K562 (cell line): Measurements from ENCODE around the gene RELA. TPM values are rescaled to one million over a fixed set of nuclear protein-coding genes. Genes with fewer than 3 reads are reported as not detected.
A peak's percentile ranks its signal among the peaks of the same experiment; 100 is the strongest.

ENCODE experiments used
- ATAC-seq: fragments of 200-7000 bp; cut with Tn5 transposase; 3 replicates; pipeline ENCODE4 v1.9.1; 2020; ENCODE audit warnings: moderate library complexity
- BruUV-seq: library from RNA; stranded (reverse); fragments of 400-500 nt; replicated peaks from 2 replicates; lab custom pipeline; 2021; lab: Mats Ljungman, UMichigan
- CTCF ChIA-PET: fragments of 300-600 bp; formaldehyde crosslinking; extraction: SDS; loops from one replicate; lab custom pipeline; 2021; ENCODE audit warnings: low intra/inter-chr PET ratio; lab: Yijun Ruan, JAX
- POLR2A ChIA-PET: fragments of 300-600, 350-650 bp; sonication (Branson Sonifier 250); formaldehyde crosslinking; extraction: SDS; loops from one replicate; lab custom pipeline; 2021; ENCODE audit warnings: antibody characterized with exemption, inconsistent platforms; lab: Yijun Ruan, JAX
- DNase-seq, 4 experiments: peaks; one replicate each; pipeline versions ENCODE4 v3.0.0 to v3.0.0-alpha.2; 2011 to 2018; ENCODE audit warnings: low spot score in 3 of 4, mixed read lengths in 3 of 4; ENCODE audit errors: extremely low read depth in 1 of 4
- FAIRE-seq: peaks from 2 replicates; lab custom pipeline; 2011; peaks lifted over from hg19 to GRCh38; lab: Jason Lieb, UNC
- H2AFZ ChIP-seq: 2 replicates; pipeline ENCODE4 v1.6.0; 2011; ENCODE audit warnings: low read depth, low read length, control low read depth, inconsistent platforms
- H3K27ac ChIP-seq: fragments of 200-600 bp; 3 replicates; pipeline ENCODE4 v1.8.0; 2011; ENCODE audit warnings: low read depth, mild to moderate bottlenecking, control low read depth, inconsistent platforms, low read length, moderate library complexity, mixed read lengths; ENCODE audit errors: extremely low read depth
- H3K27me3 ChIP-seq, 2 experiments: fragments of 300-600 bp in 1 of 2; 2 replicates in 1 of 2; 3 replicates in 1 of 2; pipeline versions ENCODE4 v1.6.0 to v1.8.0; 2011; ENCODE audit warnings: inconsistent platforms in 2 of 2, low read length in 2 of 2, mild to moderate bottlenecking in 1 of 2, mixed read lengths in 1 of 2, moderate library complexity in 1 of 2; ENCODE audit not compliant: control insufficient read depth in 2 of 2, insufficient read depth in 2 of 2
- H3K36me3 ChIP-seq: fragments of 300-600 bp; 3 replicates; pipeline ENCODE4 v1.8.0; 2011; ENCODE audit warnings: mild to moderate bottlenecking, low read length, inconsistent platforms; ENCODE audit not compliant: control insufficient read depth, insufficient read depth
- H3K4me1 ChIP-seq, 2 experiments: fragments of 200-600 bp in 1 of 2; replicated peaks in 1 of 2; 2 replicates in 1 of 2; 3 replicates in 1 of 2; pipeline versions ENCODE4 v1.5.1 to v1.8.0; 2011; ENCODE audit warnings: inconsistent platforms in 2 of 2, low read length in 2 of 2, mild to moderate bottlenecking in 1 of 2, mixed read lengths in 1 of 2, moderate library complexity in 1 of 2; ENCODE audit not compliant: control insufficient read depth in 2 of 2, insufficient read depth in 2 of 2
- H3K4me2 ChIP-seq: 2 replicates; pipeline ENCODE4 v1.6.1; 2011; ENCODE audit warnings: low read length, control low read depth, inconsistent platforms, mixed read lengths; ENCODE audit not compliant: insufficient read depth
- H3K4me3 ChIP-seq: fragments of 200-600 bp; sonication (generic), shearing (Covaris generic); 2 replicates; pipeline ENCODE4 v1.5.1; 2016; ENCODE audit warnings: control low read depth, inconsistent platforms
- H3K79me2 ChIP-seq: fragments of 200-600 bp; 3 replicates; pipeline ENCODE4 v1.8.0; 2011; ENCODE audit warnings: low read length, inconsistent platforms; ENCODE audit not compliant: control insufficient read depth, insufficient read depth
- H3K9ac ChIP-seq, 2 experiments: 2 replicates each; pipeline versions ENCODE4 v1.6.0 to v1.6.1; 2011; ENCODE audit warnings: low read depth in 2 of 2, low read length in 2 of 2, control low read depth in 1 of 2, inconsistent platforms in 1 of 2, mild to moderate bottlenecking in 1 of 2, mixed read lengths in 1 of 2; ENCODE audit not compliant: insufficient read depth in 1 of 2
- H3K9me1 ChIP-seq: one replicate; pipeline ENCODE4 v1.6.0; 2011; ENCODE audit warnings: inconsistent platforms, mild to moderate bottlenecking, low read length, moderate library complexity; ENCODE audit not compliant: control insufficient read depth, insufficient read depth
- H3K9me3 ChIP-seq: replicated peaks from 2 replicates; pipeline ENCODE4 v1.5.1; 2011; ENCODE audit warnings: low read depth, low read length, inconsistent platforms; ENCODE audit not compliant: control insufficient read depth, insufficient read depth
- H4K20me1 ChIP-seq: replicated peaks from 2 replicates; pipeline ENCODE4 v1.6.1; 2011; ENCODE audit warnings: low read length, inconsistent platforms, mixed read lengths; ENCODE audit not compliant: control insufficient read depth, insufficient read depth
- SNRNP70 ChIP-seq: fragments of 200-400 bp; formaldehyde crosslinking; optimal IDR thresholded peaks from 2 replicates; pipeline ENCODE3; 2017; ENCODE audit warnings: low read depth, low read length
- ZKSCAN1 ChIP-seq: fragments of 150-350 bp; IDR thresholded peaks from 2 replicates; pipeline ENCODE4 v1.6.1; 2016; ENCODE audit warnings: low read depth, low read length
- WGBS: fragments of 100-300 bp; shearing (Covaris generic); methylation state at CpG from one replicate; pipeline ENCODE4 v1.1.6; 2016; ENCODE audit warnings: low coverage, mixed read lengths; ENCODE audit not compliant: insufficient coverage; ENCODE audit errors: missing lambda C conversion rate; 5-methylcytosine and 5-hydroxymethylcytosine counted together
- in situ Hi-C: fragments of 300-500 bp; cut with MboI; formaldehyde crosslinking; loops from 4 replicates; pipeline ENCODE4 v1.15.0; 2018; ENCODE audit warnings: inconsistent platforms, mixed read lengths
- intact Hi-C: fragments of 100-400 bp; cut with micrococcal nuclease; formaldehyde crosslinking; loops from 2 replicates; pipeline ENCODE4 v1.14.2; 2022
- polyA plus RNA-seq, 8 experiments: library from polyadenylated mRNA; depleted of rRNA in 4 of 8; stranded (reverse) in 5 of 8; unstranded in 3 of 8; fragments of >200 nt; fragmentation: Nextera tagmentation in 2 of 8; fragmentation: Illumina TruSeq in 1 of 8; extraction: Ambion mirVana in 2 of 8; extraction: Trizol in 1 of 8; gene quantifications; 2 replicates each; pipeline versions ENCODE4 v1.2.1 to v1.2.3, GENCODE V29; 2011 to 2014; ENCODE audit warnings: inconsistent platforms in 1 of 8, missing spikeins in 1 of 8
- total RNA-seq, 7 experiments: library from RNA; depleted of rRNA in 6 of 7; stranded (reverse); fragments of >200 nt in 6 of 7; fragmentation: Illumina TruSeq in 2 of 7; extraction: Trizol in 2 of 7; gene quantifications; 2 replicates each; pipeline versions ENCODE4 v1.2.1 to v1.2.3, GENCODE V29; 2011 to 2021; ENCODE audit warnings: low replicate concordance in 1 of 7
- TF ChIP-seq, protein P1 (sequence below), 3 experiments: fragments of 200-800 bp in 1 of 3; fragments of 250-450 bp in 1 of 3; fragments of 450-650 bp in 1 of 3; sonication (Bioruptor Pico) in 1 of 3; sonication (Bioruptor generic) in 1 of 3; formaldehyde crosslinking in 1 of 3; IDR thresholded peaks; 2 replicates each; pipeline versions ENCODE4 v1.6.1 to v1.8.0; 2016 to 2022; ENCODE audit warnings: mild to moderate bottlenecking in 2 of 3, missing genetic modification characterization in 2 of 3, missing compliant biosample characterization in 1 of 3, moderate library complexity in 1 of 3

Gene RELA
- total and polyA plus RNA-seq, 9 of the 15 experiments (the other 6 are each of a cell fraction or from before 2014, with no cell fraction given), result 6.0 to 67.4 (median 20.6) TPM

DNA sequence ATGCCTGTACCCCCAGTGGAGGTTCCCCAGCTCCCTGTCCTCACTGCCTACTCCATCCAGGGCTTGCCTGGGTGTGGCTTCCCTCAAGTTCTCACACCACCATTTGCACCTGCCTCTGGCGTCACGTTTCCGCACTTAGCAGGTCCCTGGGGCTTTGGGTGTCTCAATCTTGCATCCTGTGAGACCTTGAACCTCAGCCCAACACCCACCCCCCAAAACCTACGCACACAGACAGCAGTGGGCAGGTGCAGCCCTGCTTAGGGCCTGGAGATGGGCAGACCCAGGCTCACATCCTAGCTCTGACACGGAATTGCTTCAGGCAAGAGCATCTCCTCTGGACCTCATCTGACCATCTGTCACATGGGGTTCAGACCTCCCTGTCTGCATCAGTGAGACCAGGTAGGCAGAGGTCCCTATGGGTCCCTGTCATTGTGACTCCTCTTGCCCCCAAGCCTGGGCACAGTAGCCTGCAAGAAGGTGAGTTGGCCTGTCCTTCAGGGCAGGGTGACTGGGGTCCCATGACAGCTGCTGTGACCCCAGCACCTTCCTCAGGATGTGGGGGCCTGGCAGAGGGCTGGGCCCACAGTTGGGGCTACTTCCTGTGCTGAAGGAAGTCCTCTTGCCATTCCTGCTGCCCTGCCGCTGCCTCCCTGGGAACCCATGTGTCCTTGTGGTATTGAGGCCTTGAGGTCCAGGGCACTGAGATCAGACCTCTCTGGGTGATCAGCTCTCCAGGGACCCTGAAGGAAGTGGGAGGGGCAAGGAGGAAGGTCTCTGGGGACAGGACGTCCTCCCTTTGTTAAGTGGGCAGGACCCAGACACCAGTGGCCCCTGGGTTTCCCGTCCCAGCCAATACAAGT is 22.9 kb downstream of the RELA start:
- H3K9ac ChIP-seq, result peak overlapping the region in 1 of 2 experiments; percentile 73; a peak in 2 of 4 replicates
- H2AFZ ChIP-seq, result no peak overlapping the region
- intact Hi-C loops, result loop anchor here (2.0 to 5.0 kb wide), 3 partner anchors 13 to 67 kb away; no protein-coding TSS in a partner anchor
- H3K36me3 ChIP-seq, result peaks cover 68% of the 10 kb centered on the region; the same call in 2 of the 3 replicates
- H3K9me3 ChIP-seq, result no peaks in the 10 kb centered on the region
- ChIA-PET CTCF (no interaction called here), POLR2A (interaction anchor here (0.5 to 6.2 kb wide), 3 partner anchors 12 to 132 kb away, joined by 3 to 56 read pairs (median 3); no protein-coding TSS in a partner anchor)
- FAIRE-seq (no peak), DNase-seq (no peak), ATAC-seq (no peak)
- H3K27me3 ChIP-seq, result no peaks in the 10 kb centered on the region
- peaks cover 20% of the 10 kb centered on the region for H3K79me2 ChIP-seq
- H4K20me1 ChIP-seq, result peaks cover 3% of the 10 kb centered on the region; the same call in 1 of the 2 replicates
- in situ Hi-C loops, result no loop called here
- TF ChIP-seq, protein P1, sequence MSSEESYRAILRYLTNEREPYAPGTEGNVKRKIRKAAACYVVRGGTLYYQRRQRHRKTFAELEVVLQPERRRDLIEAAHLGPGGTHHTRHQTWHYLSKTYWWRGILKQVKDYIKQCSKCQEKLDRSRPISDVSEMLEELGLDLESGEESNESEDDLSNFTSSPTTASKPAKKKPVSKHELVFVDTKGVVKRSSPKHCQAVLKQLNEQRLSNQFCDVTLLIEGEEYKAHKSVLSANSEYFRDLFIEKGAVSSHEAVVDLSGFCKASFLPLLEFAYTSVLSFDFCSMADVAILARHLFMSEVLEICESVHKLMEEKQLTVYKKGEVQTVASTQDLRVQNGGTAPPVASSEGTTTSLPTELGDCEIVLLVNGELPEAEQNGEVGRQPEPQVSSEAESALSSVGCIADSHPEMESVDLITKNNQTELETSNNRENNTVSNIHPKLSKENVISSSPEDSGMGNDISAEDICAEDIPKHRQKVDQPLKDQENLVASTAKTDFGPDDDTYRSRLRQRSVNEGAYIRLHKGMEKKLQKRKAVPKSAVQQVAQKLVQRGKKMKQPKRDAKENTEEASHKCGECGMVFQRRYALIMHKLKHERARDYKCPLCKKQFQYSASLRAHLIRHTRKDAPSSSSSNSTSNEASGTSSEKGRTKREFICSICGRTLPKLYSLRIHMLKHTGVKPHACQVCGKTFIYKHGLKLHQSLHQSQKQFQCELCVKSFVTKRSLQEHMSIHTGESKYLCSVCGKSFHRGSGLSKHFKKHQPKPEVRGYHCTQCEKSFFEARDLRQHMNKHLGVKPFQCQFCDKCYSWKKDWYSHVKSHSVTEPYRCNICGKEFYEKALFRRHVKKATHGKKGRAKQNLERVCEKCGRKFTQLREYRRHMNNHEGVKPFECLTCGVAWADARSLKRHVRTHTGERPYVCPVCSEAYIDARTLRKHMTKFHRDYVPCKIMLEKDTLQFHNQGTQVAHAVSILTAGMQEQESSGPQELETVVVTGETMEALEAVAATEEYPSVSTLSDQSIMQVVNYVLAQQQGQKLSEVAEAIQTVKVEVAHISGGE (CRISPR knock-in tag; IDR thresholded peaks at IDR 0.05), result no peak
- no peak for TF ChIP-seq ZKSCAN1
- TF ChIP-seq SNRNP70, result no peak
- peaks cover 37 to 97% of the 10 kb centered on the region in 2 experiments for H3K4me1 ChIP-seq
- no peak overlapping the region for H3K27ac ChIP-seq
- no peak overlapping the region for H3K4me2 ChIP-seq
- no peak overlapping the region for H3K4me3 ChIP-seq
- H3K9me1 ChIP-seq, result peaks cover 7% of the 10 kb centered on the region
- 87% methylated on average over 8 of the region's 8 CpGs for WGBS
- BruUV-seq, result no TSS peak
